GM08714 (cell line): ENCODE results near the gene TMEM250.

Source experiments
- H3K4me3 ChIP-seq: fragments of 200-500 bp; sonication (Bioruptor generic); 2 replicates; pipeline ENCODE4 v1.5.1; 2014; ENCODE audit warnings: mild to moderate bottlenecking, low read length, inconsistent platforms
- ZNF274 ChIP-seq: IDR thresholded peaks from 2 replicates; pipeline ENCODE4 v1.6.1; 2012; ENCODE audit warnings: mild to moderate bottlenecking, low read depth, low read length

The TMEM250 gene

GRCh38 chr9:136075134-136075841, 43.4 kb downstream of the TMEM250 start:
- H3K4me3 ChIP-seq = no peak overlapping the region
- no peak for TF ChIP-seq ZNF274

DNA sequence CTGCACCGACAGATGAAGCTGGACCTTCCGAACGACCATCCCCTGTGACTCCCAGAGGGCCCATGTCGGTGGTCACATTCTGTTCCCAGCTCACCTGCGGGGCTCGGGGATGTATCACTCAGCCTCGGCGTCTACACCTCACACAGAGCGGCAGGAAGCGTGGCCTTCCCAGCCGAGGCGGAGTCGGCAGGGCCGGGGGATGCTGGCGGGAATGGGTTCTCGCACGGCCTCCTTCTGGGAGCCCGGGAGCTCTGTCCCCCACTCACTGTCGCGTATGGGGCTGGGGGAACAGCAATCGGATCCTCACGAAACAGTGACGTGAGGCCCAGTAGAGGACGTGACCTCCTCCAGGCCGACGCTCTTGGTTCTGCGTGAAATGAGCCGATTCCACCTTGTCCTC, 44.0 kb downstream of the TMEM250 start:
- no peak for TF ChIP-seq ZNF274

More for the DNA sequence above, 44.0 kb downstream of the TMEM250 start:
- H3K4me3 ChIP-seq = no peak overlapping the region
